Medulla oblongata (tissue), 1 donor: ENCODE data around the gene AIRE.
"Not testable (repeated sequence)": the region's sequence is repeated elsewhere in the genome, so short reads cannot be mapped to it uniquely, and the experiment has no call there.

Experiments used
- DNase-seq: peaks from one replicate; pipeline ENCODE4 v3.0.0-alpha.2; 2015; ENCODE audit errors: extremely low spot score

Gene AIRE

GRCh38 chr21:44337941-44338895 is 52.5 kb downstream of the AIRE start:
- peak; percentile 80 for DNase-seq

DNA sequence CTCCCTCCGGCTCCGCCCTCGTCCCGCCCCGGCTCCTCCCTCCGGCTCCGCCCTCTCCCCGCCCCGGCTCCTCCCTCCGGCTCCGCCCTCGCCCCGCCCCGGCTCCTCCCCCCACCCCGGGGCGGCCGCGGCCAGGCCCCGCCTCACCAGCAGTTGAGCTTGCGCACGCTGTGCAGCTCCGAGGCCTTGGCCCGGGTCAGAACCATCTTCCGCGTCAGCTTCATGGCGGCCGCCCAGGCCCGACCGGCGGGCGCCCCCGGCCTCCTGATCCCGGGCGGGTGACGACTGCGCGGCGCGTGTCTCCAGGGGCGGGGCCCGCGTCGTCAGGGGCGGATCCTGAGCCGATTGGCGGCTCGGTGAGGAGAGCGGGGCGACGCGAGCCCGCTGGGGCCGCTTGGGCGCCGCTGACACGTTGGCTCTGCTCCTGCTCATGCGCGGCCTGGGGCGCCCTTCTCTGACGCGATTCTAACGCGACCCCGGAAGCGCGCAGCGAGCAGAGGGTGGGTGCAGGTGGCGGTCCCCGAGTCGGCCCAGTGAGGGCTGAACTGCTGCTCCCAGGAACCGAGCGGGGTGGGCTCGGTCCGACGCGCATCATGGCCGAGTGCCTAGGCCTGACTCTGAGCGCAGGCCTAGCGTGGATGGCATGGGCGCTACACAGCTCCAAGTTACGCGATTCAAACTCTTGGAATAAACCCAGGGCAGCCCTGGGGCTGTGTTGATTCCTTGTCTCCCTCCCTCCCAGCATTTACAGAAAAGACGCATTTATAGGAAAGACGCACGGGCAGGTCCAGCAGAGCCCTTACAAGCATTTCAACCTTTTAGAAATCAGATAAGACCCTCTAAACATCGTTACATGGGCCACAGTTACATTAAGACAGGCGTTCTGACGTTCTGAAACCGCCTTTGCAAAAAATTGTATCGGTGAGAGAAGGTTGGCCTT is 53.6 kb downstream of the AIRE start, which contains the start of gene CFAP410:
TSS of gene CFAP410 (minus strand) at position 420 of the 940 bp plus-strand sequence. CDS start at position 224, 196 bp downstream.
- DNase-seq = peak; percentile 96

GRCh38 chr21:44341726-44342458 is 56.2 kb downstream of the AIRE start:
- not testable (repeated sequence) for DNase-seq

DNA sequence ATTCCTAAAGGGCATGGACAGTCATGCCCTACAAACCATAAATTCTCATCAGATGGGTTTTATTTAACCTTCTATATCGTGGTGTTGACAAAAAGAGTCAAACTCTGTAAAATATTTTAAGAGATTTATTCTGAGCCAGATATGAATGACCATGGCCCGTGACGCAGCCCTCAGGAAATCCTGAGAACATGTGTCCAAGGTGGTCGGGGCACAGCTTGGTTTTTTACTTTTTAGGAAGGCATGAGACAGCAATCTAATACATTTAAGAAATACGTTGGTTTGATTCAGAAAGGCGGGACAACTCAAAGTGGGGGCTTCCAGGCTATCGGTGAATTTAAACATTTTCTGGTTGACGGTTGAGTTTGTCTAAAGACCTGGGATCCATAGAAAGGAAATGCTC is 57.3 kb downstream of the AIRE start:
- DNase-seq = not testable (repeated sequence)

DNA sequence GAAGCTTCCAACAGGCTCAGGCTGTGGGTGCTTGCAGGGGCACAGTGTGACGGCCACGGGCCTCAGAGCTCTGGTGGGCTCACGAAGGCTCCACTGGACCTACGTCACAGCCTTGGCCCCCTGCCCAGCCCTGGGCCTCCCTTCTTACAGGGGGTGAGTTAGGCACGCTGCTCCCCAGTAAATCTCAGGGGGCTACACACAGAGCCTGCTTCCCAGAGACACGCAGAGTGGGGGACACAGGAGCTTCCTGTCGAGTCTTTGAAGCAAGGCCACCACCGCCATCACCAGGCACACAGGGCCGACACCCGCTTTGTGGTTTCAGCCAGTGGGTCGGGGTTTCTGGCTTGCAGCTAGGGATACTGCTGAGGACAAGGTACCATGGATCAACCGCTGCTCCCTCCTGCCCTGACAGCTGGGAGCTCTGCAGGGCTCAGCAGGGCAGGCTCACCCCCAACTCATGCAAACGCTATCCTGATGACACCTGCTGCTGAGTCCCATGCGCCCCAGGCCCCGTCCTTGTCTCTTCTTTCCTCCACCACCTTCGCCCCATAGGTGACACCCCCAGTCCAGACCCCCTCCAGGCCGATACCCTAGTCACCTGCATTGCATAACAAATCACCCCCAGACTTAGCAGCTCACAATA is 59.0 kb downstream of the AIRE start:
- DNase-seq = no peak

DNA sequence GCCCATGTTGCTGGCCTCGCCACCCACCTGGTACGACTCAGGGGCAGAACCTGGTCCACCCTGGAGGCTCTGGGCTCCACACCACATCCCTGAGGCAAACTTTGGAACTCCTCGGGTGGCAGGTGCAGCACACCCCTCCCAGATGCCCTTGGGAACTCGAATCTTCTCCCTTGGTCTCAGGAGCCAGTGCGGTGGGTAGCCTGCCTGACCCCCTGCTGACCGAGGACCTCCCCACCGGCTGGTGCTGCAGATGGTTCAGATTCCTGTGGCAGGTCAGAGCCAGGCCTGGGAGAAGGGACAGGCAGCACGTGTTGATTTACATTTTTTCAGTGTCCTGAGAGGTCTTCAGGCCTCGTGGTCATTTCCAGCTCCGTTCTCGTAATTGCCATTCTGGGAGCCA is 59.8 kb downstream of the AIRE start:
- no peak for DNase-seq

DNA sequence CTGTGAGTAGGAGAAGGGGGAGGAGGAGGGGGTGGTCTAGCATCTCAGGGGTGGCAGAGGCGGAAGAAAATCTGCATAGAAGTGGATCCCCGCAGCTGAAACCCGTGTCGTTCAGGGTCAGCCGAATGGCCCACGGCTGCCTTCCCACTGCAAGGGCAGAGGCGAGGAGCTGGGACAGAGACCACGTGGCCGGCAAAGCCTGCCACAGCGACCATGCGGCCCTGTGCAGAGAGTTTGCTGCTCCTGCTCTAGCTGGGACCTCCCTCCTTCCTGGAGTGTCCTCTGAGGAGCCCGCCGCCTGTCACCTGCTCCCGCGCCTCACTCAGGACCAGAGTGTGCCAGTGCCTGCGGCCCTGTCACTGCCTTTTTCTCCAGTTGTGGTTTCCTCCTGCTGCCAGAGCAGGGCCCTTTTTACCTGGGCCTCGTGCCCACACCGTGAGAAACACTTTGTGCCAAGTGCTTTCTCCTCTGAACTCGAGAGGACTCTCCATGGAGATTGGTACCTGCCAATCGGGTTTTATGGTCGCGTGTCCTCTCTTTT is 62.3 kb downstream of the AIRE start:
- DNase-seq = no peak
